Activated naive CD8-positive, alpha-beta T cell treated with anti-CD3 and anti-CD28 coated beads, Interleukin-2, amount 50 U/mL, for 16 hours (primary cell): ENCODE data around the gene ADPRHL1.

Experiments
- DNase-seq: peaks from one replicate; pipeline ENCODE4 v3.0.0-alpha.2; 2020; ENCODE audit warnings: low read depth, low spot score

Gene ADPRHL1

DNA sequence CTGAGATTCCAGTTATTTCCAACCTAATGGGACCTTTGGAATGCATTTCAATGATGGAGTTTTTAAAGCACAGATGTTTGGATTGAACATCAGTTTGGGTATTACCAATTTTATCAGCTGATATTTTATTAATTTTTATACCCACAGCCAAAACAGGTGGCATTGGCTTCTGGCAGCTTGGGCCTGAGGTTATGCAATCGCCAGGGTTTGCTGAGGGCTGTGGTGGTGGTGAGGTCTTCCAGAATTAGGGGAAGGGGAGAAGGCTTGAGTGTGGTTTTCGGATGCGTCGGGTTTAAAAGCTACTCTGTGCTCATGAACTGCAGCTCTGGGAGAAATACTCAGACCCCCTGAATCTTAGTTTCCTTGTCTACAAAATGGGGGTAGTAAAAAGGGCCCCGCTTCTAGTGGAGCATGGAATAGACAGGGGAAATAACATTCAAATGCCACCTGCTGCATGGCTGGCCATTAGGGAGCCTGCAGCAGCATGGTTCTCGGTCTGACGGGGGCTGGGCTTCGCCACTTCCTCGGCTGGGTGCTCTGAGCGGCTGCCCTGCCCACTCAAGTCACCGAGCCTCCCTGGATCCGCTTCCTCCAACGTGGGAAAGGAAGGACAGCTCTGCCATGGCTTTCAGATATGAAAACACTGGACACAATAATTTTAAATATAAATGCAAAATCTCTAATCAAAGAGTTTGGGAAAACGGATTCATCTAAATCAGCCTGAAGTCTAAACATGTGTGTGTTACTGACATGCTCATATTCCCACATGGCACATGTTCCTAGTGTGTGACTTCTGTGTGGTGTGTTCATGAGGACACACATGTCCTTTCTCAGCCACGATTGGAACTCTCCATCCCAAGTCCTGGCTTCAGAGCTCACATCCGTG lies 35.2 kb downstream of the ADPRHL1 start:
- no peak for DNase-seq

DNA sequence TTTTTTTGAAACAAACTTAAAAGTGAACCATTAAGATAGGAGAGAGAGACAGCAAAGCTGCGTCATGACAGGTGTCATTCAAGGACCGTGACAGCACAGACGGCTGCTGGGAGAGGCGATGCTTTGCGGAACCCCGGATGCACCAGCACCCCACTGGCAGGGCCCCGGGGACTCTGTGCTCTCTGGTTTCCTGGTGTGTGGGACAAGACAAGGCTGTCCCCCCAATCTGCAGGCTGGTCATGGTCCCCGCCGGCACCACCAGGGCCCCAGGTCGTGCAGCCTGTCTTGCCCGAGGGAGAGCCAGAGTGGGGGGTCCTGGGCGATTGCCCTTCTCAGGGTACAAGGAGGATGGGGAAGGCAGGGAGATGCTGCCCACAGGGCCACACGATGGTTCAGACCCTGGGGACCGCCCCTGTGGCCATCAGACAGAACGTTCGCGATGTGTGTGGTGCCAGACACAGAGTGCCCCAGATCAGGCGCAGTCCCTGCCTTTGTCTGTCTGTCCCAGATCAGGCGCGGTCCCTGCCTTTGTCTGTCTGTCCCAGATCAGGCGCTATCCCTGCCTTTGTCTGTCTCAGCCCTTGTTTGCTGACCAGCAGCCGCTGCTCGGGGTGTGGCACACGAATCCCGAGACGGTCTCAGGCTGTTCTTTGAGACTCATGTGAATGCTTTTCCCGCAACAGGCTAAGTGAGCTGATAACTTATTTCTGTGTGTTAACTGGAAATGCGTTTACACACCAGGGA lies 36.1 kb downstream of the ADPRHL1 start:
- no peak for DNase-seq

DNA sequence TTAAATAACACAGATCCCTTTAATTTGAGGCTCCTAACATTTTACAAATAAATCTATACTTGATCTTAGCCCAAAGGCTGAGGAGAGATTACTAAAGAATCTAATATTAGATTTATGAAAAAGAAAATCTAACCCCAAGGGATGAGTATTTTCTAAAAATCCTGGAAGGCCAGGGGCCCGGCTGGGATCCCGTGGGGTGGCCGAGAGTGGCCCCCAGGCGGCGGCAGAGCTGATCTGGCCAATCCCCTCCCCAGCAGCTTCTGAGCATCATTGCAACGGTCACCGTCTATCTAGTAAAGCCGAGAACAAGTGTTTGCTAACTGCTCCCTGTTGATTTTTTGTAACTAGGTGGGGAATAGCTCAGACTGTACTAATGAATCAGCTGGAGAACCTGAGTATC lies 37.5 kb downstream of the ADPRHL1 start:
- no peak for DNase-seq

DNA sequence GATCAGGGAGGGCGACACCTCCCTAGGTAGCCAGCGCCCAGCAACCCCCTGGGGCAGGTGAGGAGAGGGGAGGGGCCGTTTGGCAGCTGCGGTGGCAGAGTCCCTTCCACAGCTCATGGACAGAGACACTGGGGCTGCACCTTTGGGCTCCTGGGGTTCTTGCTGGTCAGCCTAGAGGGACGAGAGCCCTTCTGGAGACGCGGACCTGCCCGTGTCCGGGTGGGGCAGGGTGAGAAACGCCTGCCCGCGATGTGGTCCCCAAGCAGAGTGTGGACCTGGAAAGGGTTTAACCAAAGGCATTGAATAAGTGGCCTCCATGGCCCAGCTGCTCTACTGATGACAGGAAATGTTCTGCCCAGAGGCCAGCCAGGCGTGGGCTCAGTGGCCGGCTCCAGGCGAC lies 38.3 kb downstream of the ADPRHL1 start:
- DNase-seq: no peak

DNA sequence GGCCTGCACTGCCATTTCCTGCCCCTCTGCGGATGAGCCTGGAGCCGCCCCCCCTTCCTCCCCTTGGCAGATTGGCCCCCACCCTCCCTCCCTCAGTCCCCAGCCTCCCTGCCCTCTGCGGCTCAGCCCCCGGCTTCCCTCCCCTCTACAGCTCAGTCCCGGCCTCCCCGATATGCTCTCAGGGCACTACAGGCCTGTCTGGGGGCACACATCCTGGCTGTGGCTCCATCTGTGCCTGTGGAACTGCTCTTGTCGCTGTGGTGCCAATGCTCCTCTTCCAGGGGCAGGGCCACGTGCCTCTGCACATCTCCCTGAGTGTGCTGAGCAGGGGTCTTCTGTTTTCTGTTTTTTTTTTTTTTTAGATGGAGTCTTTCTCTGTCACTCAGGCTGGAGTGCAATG lies 39.0 kb downstream of the ADPRHL1 start:
- DNase-seq: no peak

DNA sequence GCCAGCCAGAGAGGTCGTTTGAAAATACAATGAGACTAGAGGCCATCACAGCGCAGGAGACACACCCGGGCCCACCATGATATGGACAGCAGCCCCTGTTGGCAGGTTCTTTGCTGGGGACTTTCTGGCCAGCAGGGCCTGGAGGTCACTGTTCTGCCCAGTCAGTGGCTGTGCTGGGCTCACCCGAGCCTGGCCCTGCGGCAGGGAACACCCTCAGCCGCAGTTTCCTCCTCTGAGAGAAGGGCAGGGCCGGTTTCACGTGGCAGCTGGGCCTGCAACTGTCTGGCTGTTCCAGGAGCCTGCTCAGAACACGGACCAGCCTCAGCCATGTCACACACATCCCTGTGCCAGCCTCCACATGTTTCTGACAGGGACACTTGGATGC lies 39.4 kb downstream of the ADPRHL1 start:
- DNase-seq: no peak

DNA sequence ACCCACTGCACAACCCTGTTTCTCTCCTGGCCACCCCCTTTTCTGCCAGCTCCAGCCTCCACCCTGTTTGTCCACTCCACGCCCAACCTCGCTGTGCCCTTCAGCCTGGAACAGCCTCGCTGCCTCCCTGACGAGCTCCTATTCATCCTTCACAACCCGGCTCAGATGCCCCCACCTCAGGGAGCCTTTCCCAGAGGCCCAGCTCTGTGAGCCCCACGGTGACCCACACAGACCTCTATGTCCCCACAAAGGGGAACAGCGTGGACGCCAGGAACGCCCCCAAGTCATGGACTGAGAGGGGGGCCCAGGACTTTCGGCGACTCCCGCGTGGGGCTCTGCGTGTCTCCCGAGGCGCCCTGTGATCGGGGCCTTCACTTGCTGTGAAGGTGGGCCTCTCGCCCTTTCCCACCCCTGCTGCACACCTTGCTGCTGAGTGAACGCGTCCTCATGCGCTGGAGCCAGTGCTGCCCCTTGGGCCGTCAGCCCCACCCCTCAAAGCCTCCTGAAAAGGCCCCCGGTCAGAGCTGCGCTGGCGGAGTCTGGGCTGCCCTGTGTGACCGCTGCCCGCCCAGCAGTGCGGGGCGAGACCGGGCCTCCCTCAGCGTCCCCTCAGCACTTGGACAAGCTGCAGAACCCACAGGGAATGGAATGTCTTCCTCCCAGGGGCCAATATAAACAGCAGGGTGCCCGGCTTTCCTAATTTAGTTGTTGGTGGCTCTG lies 40.0 kb downstream of the ADPRHL1 start:
- DNase-seq: no peak

DNA sequence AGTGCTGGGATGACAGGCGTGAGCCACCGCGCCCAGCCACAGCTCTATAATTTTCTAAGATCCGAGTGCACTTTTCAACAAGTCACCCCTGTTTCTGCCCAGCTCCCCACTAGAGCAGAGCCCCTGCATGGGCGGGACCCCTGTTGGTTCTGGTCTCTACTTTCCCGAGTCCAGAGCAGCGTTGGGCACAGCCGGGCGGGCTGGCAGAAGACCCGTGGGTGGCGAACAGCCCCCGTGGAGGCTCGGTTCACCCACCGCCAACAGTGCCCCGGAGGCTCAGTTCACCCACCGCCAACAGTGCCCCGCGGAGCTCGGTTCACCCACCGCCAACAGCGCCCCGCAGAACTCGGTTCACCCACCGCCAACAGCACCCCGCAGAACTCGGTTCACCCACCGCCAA lies 40.8 kb downstream of the ADPRHL1 start:
- DNase-seq: no peak

DNA sequence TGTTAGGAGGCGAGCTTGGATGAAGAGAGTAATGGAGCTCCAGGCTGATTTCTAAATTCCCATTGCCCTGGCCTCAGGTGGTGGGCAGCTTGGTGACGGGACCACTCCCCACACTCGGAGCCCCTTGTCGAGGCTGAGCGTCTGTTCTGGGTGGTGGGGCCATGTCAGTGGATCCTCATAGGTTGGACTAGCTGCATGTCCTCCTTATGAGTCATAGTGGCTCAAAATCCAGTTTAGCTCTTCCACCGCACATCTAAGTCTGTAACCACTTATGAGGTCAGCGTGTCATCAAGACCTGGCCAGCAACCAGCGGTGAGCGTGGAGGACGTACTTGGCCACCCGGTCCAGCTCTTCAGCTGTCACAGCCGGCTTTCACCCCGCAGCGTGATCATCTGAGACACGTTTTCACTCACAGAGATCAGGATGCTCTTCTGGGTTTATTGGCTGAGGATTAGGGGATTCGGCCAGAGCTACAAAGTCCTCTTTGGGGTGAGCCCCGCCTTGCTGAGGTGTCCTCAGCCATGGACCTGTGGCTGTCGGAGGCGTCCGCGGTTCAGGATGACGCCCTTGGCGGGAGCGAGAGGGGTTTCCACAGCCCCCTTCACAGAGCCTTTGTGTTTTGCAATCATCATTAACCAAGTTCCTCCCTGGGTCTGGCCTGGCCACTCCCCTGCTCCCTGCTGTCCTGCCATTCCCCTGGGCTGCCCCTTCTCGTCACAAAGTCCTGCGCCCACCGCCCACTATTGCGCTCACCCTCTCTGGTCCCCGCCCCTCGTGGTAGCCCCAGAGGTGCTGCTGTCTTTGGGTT lies 41.9 kb downstream of the ADPRHL1 start:
- no peak for DNase-seq

DNA sequence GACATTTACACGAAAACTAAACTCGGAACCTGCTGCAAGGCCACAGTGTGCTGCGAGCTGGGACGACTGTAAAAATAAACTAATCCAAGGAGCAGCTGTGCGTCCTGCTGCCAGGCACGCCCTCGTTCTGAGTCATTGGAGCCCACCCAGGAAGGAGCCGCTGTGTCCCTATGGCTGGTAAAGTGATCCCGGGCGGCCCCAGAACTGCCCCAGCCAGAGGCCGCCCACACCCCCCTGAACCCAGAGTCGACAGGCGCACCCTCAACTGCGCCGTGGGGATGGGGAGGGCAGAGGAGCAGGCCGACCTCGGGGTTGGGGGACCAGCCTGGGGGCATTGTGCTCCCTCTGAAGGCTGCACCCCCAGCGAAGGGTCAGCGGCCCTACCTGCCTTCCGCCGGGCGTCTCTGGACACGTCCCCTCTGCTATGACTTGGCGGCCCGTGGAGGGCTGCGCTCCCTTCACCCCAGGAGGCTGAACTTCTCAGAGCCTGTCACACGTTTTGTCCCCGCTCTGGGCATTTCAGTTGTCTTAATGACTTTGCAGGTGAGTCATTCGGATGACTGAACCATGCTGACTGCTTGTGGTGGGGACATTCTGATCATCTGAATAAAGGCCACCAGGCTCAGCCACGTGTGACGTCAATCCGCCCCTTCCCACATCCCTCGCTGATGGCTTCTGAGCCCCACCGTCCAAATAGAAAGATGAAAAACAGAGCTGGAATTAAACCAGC lies 42.7 kb downstream of the ADPRHL1 start:
- DNase-seq: no peak

DNA sequence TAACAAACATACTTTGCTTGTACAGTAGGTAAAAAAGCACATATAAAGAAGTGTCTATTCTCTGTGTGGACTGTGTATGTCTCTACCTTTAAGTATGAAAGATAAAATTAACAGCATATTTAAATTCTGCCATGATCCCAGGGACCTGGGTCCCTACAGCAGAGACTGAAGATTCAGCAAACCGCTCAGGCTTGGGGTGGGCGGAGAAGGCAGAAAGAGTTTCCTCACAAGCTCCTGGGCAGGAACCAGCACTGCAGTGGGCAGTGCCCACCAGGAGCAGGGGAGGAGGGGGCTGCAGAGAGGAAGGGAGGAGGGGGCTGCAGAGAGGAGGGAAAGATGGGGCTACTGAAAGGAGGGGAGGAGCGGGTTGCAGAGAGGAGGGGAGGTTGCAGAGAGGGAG lies 44.7 kb downstream of the ADPRHL1 start:
- no peak for DNase-seq

DNA sequence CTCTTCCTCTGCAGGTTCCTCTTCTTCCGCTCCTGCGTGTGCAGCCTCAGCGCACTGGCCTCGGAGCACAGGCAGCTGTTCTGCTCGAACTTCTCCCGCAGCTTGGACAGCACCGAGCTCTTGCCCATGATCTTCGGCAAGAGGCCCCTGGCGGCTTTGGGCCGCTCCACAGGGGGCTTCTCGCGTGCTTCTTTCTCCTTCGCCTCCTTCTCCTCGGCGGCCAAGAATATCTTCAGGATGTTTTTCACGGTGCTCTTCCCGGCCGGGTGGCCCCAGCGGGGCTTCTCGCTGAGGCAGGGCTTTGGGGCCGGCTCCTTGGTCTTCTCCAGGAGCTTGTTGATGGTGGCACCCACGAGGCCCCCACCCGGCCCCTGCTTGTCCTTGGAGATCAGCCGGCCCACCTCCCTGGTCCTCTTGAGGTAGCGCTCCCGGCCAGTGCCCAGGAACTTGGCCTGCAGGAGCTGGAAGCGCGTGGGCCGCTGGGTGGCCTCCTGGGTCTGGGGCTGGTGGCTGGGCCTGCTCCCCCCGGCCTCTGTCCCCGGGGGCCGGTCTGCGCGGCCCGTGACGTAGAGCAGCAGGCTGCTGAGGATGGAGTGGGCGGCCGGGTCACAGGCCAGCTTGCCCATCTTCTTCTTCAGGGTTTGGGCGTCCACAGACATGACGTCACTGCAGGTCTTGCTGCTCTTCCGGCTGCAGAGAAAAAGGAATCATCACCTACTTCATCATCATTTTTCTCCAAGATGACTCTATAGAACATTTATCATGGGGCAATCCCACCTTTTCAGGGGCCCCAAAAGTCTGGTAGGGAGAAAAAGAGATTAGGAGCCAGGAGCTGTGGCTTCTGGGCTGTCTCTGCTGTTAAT lies 45.5 kb downstream of the ADPRHL1 start:
- DNase-seq: no peak

DNA sequence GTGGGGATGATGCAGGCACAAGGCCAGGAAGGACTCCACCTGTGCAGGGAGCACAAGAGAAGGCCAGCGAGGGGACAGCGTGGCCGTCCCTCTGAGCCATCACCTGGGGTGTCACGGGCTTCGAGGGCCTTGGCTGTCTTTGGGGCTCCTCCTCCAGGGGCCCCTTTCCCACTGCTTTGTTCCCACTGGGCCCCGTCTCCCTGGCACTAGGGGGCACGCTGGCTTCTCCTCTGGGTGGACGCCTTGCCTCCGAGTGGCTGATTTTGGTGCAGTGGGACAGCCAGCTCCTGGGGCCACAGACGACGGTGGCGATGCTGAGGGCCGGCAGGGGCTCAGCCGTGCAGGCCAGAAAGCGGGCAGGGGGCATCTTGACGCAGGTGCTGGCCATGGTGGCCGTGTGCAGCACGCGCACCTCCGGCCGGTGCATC lies 46.2 kb downstream of the ADPRHL1 start:
- no peak for DNase-seq

DNA sequence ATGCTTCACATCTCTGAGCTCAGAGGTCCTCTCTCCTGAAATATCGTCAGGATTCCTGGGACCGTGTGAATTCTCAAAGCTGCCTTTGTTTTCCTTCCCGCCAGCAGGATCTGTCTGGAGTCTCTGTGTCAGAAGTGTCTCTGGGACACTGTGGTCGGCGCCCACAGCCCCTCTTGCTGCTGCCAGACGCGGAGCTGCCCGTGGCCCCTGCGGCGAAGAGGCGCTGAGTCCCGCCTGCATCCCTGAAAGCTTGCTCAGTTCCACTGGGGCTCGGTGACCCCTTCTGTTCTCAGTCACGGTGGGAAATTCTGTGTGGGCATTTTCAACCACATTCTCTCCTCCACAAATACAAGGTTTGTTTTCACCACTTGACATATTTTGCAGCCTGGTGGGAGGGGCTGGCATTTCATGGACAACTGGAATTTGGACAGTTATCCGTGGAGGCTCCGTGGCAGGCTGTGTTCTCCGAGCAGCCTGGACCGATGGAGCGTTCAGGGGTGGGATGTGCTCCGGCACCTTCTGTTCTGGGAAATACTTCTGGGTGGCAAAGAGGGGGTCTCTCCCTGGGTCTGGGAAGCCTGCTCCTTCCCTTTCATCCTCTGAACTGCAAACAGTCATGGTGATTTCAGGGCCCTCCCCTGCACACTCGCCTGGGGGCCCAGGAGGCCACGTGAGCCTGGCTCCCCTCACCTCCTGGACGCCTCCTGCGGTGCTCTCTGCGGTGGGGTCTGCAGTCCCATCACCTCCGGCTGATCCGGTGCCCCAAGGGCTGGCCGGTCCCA lies 46.8 kb downstream of the ADPRHL1 start:
- DNase-seq: no peak

DNA sequence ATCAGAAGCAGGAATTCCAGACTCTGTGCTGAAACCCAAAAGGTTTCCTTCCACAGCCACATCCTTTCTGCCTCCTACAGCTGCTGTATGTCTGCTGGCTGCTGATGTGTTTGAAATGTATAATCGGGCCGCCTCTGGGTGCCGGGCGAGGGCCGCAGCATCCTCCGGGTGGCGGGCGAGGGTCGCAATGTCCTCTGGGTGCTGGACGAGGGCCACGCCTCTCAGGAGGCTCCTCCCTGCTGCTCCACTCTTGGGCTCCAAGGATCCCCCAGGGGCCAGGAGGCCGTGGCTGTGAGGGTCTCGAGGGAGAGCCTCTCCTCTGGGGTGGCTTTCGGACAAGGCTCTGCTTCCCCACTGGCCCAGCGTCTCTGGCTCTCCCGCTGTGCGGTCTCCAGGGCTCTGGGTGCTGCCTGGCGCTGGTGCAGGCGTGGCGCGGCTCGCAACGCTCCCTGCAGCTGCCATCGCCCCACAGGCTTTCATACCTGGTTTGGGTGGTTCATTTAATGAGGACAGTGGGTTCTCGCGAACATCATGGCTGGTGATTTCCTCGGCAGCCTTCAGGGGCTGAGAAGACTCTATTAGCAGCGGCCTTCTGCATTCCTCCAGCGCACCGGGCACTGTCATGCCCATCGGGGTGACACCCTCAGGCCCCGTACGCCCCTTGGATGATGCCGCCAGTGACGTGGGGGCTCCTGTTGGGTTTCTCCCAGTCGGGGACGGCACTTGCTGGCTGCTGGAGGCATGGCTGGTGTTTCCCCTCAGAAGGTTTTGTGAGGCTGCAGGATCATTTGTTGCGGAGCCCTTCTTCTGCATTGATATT lies 47.6 kb downstream of the ADPRHL1 start:
- DNase-seq: no peak

DNA sequence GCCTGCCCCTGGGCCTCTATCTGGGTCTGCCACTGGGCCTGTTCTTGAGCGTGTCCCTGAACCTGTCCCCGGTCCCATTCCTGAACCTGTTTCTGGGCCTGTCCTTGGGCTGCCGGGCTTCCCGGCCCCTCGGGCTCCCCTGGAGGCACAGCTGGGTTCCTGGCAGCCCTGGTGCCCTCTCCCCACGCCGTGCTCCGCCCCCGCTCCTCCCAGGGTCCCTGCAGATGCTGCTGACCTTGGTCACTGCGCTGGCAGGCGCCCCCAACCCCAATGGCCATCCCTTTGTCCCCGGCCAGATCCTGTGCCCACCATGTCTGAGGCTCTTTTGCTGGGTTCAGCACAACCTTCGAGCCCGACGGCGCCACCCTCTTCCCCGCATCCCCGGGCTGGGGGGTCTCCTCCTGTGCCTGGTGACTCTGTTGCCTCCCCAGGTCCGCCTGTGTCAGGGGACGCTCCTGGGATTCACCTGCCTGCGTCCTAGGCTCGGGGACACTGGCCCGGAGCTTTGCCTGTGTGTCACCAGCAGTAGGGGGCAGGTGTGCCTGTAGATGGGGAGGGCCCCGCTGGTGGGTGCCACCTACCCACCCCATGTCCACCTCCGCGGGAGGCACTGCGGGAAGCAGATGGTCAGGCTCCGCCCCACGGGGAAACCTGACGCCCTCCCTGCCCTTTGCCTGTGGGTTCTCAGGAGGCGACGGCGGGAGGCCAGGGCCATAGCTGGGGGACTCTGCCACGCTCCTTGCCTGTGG lies 48.4 kb downstream of the ADPRHL1 start:
- no peak for DNase-seq

DNA sequence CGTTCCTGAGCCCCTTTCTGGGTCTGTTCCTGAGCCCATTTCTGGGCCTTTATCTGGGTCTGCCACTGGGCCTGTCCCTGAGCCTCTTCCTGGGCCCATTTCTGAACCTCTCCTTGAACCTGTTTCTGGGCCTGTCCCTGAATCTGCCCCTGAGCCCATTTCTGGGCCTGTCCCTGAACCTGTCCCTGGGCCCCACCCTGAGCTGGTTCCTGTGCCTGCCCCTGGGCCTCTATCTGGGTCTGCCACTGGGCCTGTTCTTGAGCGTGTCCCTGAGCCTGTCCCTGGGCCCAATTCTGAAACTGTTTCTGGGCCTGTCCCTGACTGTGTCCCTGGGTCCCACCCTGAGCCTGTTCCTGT lies 48.9 kb downstream of the ADPRHL1 start:
- DNase-seq: no peak
